BE2C (cell line): Measurements from ENCODE around the gene PPP2R2D.

Experiments
- DNase-seq: peaks from one replicate; pipeline ENCODE4 v3.0.0-alpha.2; 2020
- H3K27me3 ChIP-seq: fragments of 250-450 bp; sonication (Bioruptor Pico); 2 replicates; pipeline ENCODE4 v1.5.1; 2020; ENCODE audit warnings: mild to moderate bottlenecking
- H3K36me3 ChIP-seq: fragments of 250-450 bp; sonication (Bioruptor Pico); 2 replicates; pipeline ENCODE4 v1.5.1; 2020; ENCODE audit warnings: mild to moderate bottlenecking
- H3K4me1 ChIP-seq: fragments of 250-450 bp; sonication (Bioruptor Pico); 2 replicates; pipeline ENCODE4 v1.5.1; 2020
- H3K4me3 ChIP-seq: 2 replicates; pipeline ENCODE4 v1.5.1; 2011; ENCODE audit warnings: low read depth, low read length
- H3K9me3 ChIP-seq: fragments of 250-450 bp; sonication (Bioruptor Pico); 2 replicates; pipeline ENCODE4 v1.5.1; 2020
- TF ChIP-seq, protein P1 (sequence below): IDR thresholded peaks from 2 replicates; pipeline ENCODE4 v1.5.1; 2012; ENCODE audit warnings: mild to moderate bottlenecking, low read depth, low read length

PPP2R2D gene

DNA sequence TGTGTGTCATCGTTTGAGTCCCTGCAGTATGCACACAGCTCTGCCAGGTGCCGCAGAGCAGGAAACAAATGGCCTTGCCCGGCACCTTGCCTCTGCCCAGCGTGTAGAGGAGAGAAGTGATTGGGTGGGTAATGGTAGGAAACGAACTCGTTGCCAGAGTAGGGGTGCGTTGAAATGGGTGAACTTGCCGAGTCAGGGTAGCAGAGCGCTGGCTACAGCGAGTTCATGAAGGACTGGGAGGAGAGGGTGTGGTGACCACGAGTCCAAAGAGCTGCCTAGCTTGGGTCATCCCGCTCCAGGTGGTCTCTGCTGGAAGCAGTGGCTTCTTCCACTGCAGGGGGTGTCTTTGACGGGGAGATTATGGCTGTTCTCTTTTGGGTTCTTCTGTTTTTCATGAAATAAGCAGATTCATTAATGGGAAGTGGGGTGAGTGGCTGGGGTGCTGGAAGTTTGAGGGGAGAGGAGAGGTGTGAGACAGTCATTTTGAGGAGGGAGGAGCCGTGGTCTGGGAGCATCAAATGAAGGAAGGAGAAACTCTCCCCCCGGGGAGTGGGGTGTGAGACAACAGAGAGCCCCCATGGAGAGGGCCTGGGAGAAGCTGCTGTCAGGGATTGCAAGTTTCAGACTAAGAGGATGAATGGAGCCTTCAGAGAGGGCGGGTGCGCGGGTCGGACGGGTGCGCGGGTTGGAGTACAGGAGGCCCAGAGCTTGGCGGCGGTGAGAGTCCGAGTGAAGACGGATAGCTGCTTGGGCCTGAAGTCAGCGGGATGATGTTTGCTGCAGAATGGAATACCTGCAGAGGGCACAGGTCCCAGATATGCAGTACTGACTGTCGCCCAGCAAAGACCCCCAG, 26.2 kb downstream of the PPP2R2D start:
- TF ChIP-seq, protein P1, sequence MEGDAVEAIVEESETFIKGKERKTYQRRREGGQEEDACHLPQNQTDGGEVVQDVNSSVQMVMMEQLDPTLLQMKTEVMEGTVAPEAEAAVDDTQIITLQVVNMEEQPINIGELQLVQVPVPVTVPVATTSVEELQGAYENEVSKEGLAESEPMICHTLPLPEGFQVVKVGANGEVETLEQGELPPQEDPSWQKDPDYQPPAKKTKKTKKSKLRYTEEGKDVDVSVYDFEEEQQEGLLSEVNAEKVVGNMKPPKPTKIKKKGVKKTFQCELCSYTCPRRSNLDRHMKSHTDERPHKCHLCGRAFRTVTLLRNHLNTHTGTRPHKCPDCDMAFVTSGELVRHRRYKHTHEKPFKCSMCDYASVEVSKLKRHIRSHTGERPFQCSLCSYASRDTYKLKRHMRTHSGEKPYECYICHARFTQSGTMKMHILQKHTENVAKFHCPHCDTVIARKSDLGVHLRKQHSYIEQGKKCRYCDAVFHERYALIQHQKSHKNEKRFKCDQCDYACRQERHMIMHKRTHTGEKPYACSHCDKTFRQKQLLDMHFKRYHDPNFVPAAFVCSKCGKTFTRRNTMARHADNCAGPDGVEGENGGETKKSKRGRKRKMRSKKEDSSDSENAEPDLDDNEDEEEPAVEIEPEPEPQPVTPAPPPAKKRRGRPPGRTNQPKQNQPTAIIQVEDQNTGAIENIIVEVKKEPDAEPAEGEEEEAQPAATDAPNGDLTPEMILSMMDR, result no peak
- Histone ChIP-seq H3K27me3 (no peaks in the 10 kb centered on the region), H3K9me3 (no peaks in the 10 kb centered on the region; the same call in 1 of the 2 replicates), H3K4me3 (no peak overlapping the region), H3K36me3 (peaks cover under 1% of the 10 kb centered on the region; the same call in 1 of the 2 replicates), H3K4me1 (no peaks in the 10 kb centered on the region)
- DNase-seq, result no peak

DNA sequence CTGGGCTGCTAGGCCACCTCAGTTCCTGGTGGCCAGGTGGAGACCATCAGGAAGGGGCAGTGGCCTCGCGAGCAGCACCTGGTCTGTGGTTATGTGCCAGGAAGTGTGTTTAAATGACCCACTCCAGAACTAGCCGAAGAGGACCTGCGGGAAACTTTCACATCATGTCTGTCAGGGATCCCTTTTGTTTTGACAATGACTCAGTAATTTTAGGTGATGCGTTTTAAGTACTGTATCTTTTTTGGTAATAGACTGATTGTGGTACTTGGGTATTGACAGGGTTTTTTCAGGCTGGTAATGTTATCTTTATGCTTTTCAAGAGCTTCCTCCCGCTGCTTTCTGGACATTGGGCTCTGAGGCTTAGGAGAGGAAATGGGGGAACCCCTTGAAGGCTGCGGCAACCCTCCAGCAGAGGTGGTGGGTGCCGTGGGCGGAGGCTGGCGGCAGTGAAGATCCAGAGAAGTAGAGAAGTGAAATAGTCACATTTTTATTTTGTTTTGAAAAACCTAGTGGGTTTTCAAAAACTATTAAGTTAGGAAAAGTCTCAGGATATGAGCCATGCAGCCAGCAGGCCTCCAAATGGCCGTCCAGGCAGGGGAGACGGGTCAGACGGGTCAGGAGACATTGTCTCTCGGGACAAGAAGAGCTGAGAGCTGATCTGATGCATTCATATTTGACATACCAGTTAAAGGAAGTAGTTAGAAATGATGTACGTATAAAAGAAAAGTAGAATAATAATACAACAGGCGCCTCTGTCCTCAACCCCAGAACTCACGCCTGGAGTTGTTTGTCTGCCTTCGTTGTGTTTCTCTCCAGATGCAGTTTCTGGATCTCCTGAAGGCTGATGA, 27.7 kb downstream of the PPP2R2D start:
- TF ChIP-seq, protein P1, result no peak
- Histone ChIP-seq H3K4me1 (no peaks in the 10 kb centered on the region), H3K36me3 (peaks cover 2% of the 10 kb centered on the region; the same call in 1 of the 2 replicates), H3K4me3 (no peak overlapping the region), H3K27me3 (no peaks in the 10 kb centered on the region), H3K9me3 (no peaks in the 10 kb centered on the region; the same call in 1 of the 2 replicates)
- no peak for DNase-seq

DNA sequence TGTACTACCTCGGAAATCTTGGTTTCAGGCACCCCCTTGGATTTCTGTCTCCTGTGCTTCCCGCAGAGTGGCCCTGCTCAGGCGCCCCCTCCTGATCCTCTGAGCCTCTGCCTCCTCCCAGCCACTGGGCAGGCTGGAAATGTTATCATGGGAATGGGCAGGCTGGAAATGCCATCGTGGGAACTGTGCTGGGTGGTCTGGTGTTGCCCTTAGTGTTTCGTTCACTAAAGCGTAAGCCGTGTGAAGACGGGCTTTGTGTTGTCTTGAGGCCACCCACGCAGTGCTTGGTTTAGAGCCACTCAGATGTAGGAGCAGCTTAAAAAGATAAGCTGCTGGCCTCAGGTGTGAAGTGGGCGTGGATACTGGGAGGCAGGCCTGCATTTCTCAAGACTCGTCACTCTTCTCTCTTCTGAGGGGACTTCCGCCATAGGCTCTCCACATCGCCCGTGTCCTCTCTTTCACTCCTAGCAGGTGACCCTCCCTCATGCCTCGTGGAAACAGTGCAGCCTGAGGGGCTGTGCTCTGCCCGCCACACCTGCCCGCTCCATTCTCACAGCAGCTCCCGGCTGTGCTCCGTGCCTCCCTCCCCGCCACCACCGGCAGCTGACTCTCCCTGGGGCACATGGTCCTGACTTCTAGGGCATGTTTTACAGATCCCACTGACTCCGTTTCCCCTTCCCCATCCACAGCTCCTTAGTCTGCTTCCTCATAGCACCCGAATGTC, 28.5 kb downstream of the PPP2R2D start:
- H3K36me3 ChIP-seq, result peaks cover 2% of the 10 kb centered on the region; the same call in 1 of the 2 replicates
- no peak for DNase-seq
- H3K27me3 ChIP-seq, result no peaks in the 10 kb centered on the region
- no peak overlapping the region for H3K4me3 ChIP-seq
- TF ChIP-seq, protein P1, result no peak
- H3K4me1 ChIP-seq, result no peaks in the 10 kb centered on the region
- no peaks in the 10 kb centered on the region; the same call in 1 of the 2 replicates for H3K9me3 ChIP-seq

DNA sequence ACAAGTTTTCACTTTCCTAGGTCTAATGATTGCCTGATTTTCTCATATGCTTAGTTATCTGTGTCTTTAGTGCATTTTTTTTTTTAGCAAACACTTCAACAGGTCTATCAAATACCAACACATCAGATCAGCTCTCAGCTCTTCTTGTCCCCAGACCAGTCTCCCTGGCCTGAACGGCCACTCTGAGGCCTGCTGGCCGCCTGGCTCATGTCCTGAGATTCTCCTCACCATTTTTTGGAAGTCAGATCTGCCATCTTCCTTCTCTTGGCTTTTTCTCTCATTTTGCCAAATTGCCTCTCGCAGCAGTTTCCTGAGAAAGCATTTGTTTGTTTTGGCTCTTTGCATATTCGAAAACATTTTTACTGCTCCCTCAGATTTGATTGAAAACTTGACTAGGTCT, 29.3 kb downstream of the PPP2R2D start:
- H3K4me1 ChIP-seq, result no peaks in the 10 kb centered on the region
- TF ChIP-seq, protein P1, result no peak

DNA sequence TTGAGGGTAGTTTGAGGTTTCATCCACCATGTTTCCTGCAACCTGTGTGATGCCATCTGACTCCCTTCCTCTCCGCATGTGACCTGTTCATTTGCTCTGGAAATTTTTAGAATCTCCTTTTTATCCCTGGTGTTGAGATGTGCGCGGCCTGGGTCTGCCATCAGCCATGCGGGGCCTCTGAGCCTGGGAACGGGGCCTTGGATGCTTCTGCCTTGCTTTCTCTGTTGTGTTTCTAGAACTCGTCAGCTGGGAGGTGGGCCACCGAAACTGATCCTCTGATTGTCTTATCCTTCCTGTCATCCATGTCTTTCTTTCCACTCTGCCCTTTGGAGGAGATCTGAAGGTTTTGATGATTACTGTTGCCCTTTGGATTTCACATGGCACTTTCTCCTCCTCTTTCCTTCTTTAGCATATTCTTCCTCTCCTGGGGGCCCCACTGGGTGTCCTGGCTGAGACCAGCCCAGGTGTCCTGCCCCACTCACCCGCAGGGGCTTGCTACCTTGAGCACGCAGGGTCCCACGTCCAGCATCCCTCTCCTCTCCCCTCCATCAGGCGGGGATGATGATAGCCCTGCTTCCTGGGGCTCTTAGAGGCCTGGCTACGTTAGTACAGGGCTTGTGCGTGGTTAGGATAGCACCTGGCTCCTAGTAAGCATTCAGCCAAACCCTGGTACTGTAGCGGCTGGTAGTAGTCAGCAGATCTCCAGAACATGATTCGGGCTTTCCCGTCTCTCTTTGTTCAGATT, 29.9 kb downstream of the PPP2R2D start:
- TF ChIP-seq, protein P1, result no peak
- Histone ChIP-seq H3K36me3 (peaks cover 2% of the 10 kb centered on the region; the same call in 1 of the 2 replicates), H3K27me3 (no peaks in the 10 kb centered on the region), H3K4me3 (no peak overlapping the region), H3K9me3 (no peaks in the 10 kb centered on the region; the same call in 1 of the 2 replicates), H3K4me1 (no peaks in the 10 kb centered on the region)
- DNase-seq, result no peak

More for the DNA sequence above, 29.3 kb downstream of the PPP2R2D start:
- peaks cover 2% of the 10 kb centered on the region; the same call in 1 of the 2 replicates for H3K36me3 ChIP-seq
- H3K4me3 ChIP-seq, result no peak overlapping the region
- no peaks in the 10 kb centered on the region; the same call in 1 of the 2 replicates for H3K9me3 ChIP-seq
- DNase-seq, result no peak
- H3K27me3 ChIP-seq, result no peaks in the 10 kb centered on the region
